ENCODE results near the gene KDM4E. TPM values are rescaled to one million over a fixed set of nuclear protein-coding genes. Genes with fewer than 3 reads are reported as not detected.

KDM4E gene
- total and polyA plus RNA-seq, 10 of the 15 experiments (the other 5 are each of a cell fraction or from before 2014, with no cell fraction given): not detected

- BruUV-seq (replicated peaks): no TSS peak
- peaks cover 5% of the 10 kb centered on the region; the same call in 1 of the 2 replicates for H3K4me1 ChIP-seq (ENCODE audit: control insufficient read depth, insufficient read depth, low read length)
- WGBS (ENCODE audit: insufficient coverage, insufficient replicate concordance, low lambda C conversion rate, missing lambda C conversion rate): 67% methylated on average over 6 of the region's 6 CpGs
- H3K79me2 ChIP-seq (ENCODE audit: control insufficient read depth, insufficient read depth, low read length): no peaks in the 10 kb centered on the region
- no peaks in the 10 kb centered on the region for H3K36me3 ChIP-seq (ENCODE audit: control insufficient read depth in 2 of 2, insufficient read depth in 2 of 2, low read length in 1 of 2)
- H3K4me3 ChIP-seq: no peak overlapping the region
- no peak overlapping the region for H3K9ac ChIP-seq (ENCODE audit: control insufficient read depth, insufficient read depth, low read length)
- no peaks in the 10 kb centered on the region; a peak in 1 of 4 replicates for H3K27me3 ChIP-seq (replicated peaks in 1 of 2; ENCODE audit: control insufficient read depth in 2 of 2, insufficient read depth in 2 of 2, low read length in 1 of 2)
- no peak overlapping the region for H2AFZ ChIP-seq (ENCODE audit: control insufficient read depth, low read depth, low read length)
- in situ Hi-C loops (cut with MboI) (no loop called here), intact Hi-C loops (cut with micrococcal nuclease; ENCODE audit: unreplicated experiment) (no loop called here)
- POLR2A ChIA-PET: no interaction called here
- SMC1A ChIA-PET (ENCODE audit: uncharacterized antibody, unreplicated experiment): no interaction called here
- DNase-seq (ENCODE audit: low read depth, low spot score) (no peak), FAIRE-seq (no peak), ATAC-seq (no peak)
- CTCF ChIA-PET: interaction anchor here (1.5 to 1.6 kb wide), 2 partner anchors 10 to 11 kb away, joined by 3 to 4 read pairs; no protein-coding TSS in a partner anchor
- H3K9me3 ChIP-seq (replicated peaks; ENCODE audit: control insufficient read depth, insufficient read depth, low read length): no peaks in the 10 kb centered on the region
- RAD21 ChIA-PET (ENCODE audit: unreplicated experiment): interaction anchor here (1.6 kb wide), 1 partner anchor 9 kb away, joined by 5 read pairs; no protein-coding TSS in a partner anchor
- H3K4me2 ChIP-seq (ENCODE audit: control insufficient read depth, insufficient read depth): no peak overlapping the region
- no peaks in the 10 kb centered on the region for H4K20me1 ChIP-seq (ENCODE audit: control insufficient read depth, insufficient read depth)
- no peak overlapping the region for H3K27ac ChIP-seq (ENCODE audit: control insufficient read depth, insufficient read depth)
- TF ChIP-seq CBFB (IDR thresholded peaks at IDR 0.05; ENCODE audit: low read depth) (no peak), MEF2A (IDR thresholded peaks at IDR 0.05; ENCODE audit: insufficient read depth, low read depth, low read length) (no peak), HDAC6 (IDR thresholded peaks at IDR 0.05; ENCODE audit: unreplicated experiment) (no peak), HCFC1 (IDR thresholded peaks at IDR 0.05; ENCODE audit: low read length) (no peak), IRF5 (IDR thresholded peaks at IDR 0.05; ENCODE audit: borderline replicate concordance) (no peak), PAX5 (IDR thresholded peaks at IDR 0.05; ENCODE audit: borderline replicate concordance, low read depth, low read length) (no peak), HDAC2 (IDR thresholded peaks at IDR 0.05) (no peak), USF2 (IDR thresholded peaks at IDR 0.05; ENCODE audit: borderline replicate concordance, low read depth, low read length) (no peak), BHLHE40 (IDR thresholded peaks at IDR 0.05; ENCODE audit: borderline replicate concordance in 1 of 2, low read depth in 2 of 2, low read length in 1 of 2) (no peak), ZNF24 (IDR thresholded peaks at IDR 0.05) (no peak)
- TF ChIP-seq, protein P1, sequence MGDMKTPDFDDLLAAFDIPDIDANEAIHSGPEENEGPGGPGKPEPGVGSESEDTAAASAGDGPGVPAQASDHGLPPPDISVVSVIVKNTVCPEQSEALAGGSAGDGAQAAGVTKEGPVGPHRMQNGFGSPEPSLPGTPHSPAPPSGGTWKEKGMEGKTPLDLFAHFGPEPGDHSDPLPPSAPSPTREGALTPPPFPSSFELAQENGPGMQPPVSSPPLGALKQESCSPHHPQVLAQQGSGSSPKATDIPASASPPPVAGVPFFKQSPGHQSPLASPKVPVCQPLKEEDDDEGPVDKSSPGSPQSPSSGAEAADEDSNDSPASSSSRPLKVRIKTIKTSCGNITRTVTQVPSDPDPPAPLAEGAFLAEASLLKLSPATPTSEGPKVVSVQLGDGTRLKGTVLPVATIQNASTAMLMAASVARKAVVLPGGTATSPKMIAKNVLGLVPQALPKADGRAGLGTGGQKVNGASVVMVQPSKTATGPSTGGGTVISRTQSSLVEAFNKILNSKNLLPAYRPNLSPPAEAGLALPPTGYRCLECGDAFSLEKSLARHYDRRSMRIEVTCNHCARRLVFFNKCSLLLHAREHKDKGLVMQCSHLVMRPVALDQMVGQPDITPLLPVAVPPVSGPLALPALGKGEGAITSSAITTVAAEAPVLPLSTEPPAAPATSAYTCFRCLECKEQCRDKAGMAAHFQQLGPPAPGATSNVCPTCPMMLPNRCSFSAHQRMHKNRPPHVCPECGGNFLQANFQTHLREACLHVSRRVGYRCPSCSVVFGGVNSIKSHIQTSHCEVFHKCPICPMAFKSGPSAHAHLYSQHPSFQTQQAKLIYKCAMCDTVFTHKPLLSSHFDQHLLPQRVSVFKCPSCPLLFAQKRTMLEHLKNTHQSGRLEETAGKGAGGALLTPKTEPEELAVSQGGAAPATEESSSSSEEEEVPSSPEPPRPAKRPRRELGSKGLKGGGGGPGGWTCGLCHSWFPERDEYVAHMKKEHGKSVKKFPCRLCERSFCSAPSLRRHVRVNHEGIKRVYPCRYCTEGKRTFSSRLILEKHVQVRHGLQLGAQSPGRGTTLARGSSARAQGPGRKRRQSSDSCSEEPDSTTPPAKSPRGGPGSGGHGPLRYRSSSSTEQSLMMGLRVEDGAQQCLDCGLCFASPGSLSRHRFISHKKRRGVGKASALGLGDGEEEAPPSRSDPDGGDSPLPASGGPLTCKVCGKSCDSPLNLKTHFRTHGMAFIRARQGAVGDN (IDR thresholded peaks at IDR 0.05): no peak
- TF ChIP-seq, protein P2, sequence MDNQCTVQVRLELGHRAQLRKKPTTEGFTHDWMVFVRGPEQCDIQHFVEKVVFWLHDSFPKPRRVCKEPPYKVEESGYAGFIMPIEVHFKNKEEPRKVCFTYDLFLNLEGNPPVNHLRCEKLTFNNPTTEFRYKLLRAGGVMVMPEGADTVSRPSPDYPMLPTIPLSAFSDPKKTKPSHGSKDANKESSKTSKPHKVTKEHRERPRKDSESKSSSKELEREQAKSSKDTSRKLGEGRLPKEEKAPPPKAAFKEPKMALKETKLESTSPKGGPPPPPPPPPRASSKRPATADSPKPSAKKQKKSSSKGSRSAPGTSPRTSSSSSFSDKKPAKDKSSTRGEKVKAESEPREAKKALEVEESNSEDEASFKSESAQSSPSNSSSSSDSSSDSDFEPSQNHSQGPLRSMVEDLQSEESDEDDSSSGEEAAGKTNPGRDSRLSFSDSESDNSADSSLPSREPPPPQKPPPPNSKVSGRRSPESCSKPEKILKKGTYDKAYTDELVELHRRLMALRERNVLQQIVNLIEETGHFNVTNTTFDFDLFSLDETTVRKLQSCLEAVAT (IDR thresholded peaks at IDR 0.05): no peak
- TF ChIP-seq, protein P3, sequence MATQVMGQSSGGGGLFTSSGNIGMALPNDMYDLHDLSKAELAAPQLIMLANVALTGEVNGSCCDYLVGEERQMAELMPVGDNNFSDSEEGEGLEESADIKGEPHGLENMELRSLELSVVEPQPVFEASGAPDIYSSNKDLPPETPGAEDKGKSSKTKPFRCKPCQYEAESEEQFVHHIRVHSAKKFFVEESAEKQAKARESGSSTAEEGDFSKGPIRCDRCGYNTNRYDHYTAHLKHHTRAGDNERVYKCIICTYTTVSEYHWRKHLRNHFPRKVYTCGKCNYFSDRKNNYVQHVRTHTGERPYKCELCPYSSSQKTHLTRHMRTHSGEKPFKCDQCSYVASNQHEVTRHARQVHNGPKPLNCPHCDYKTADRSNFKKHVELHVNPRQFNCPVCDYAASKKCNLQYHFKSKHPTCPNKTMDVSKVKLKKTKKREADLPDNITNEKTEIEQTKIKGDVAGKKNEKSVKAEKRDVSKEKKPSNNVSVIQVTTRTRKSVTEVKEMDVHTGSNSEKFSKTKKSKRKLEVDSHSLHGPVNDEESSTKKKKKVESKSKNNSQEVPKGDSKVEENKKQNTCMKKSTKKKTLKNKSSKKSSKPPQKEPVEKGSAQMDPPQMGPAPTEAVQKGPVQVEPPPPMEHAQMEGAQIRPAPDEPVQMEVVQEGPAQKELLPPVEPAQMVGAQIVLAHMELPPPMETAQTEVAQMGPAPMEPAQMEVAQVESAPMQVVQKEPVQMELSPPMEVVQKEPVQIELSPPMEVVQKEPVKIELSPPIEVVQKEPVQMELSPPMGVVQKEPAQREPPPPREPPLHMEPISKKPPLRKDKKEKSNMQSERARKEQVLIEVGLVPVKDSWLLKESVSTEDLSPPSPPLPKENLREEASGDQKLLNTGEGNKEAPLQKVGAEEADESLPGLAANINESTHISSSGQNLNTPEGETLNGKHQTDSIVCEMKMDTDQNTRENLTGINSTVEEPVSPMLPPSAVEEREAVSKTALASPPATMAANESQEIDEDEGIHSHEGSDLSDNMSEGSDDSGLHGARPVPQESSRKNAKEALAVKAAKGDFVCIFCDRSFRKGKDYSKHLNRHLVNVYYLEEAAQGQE (IDR thresholded peaks at IDR 0.05; ENCODE audit: low read depth, low read length): no peak
Observed at GRCh38 chr11:95059046-95059445, 34.0 kb downstream of the KDM4E start.

Data from GM12878 (cell line).